GM19193 (cell line): ENCODE measurements around the gene ZNF358.

Experiments
- POLR2A ChIP-seq: IDR thresholded peaks from 4 replicates; pipeline ENCODE4 v1.6.1; 2011; ENCODE audit not compliant: insufficient read depth, insufficient read length; ENCODE audit errors: extremely low read depth

ZNF358 gene

GRCh38 chr19:7522072-7522922 is 6.4 kb downstream of the ZNF358 start, which contains the start of gene MCOLN1:
TSS of gene MCOLN1 (plus strand) at chr19:7522624. CDS start at chr19:7522751, 127 bp downstream.
- peak; percentile 67 for TF ChIP-seq POLR2A

- no peak for TF ChIP-seq POLR2A
Measured at GRCh38 chr19:7522923-7523667, 7.2 kb downstream of the ZNF358 start.

- TF ChIP-seq POLR2A = no peak
Measured at GRCh38 chr19:7524523-7524922, 8.6 kb downstream of the ZNF358 start.

GRCh38 chr19:7524992-7525739 is 9.3 kb downstream of the ZNF358 start:
- no peak for TF ChIP-seq POLR2A

GRCh38 chr19:7526059-7526929 is 10.4 kb downstream of the ZNF358 start:
- TF ChIP-seq POLR2A = no peak

- no peak for TF ChIP-seq POLR2A
Measured at GRCh38 chr19:7527516-7528191, 11.8 kb downstream of the ZNF358 start.

GRCh38 chr19:7528192-7528519 is 12.3 kb downstream of the ZNF358 start:
- TF ChIP-seq POLR2A = no peak

- TF ChIP-seq POLR2A = no peak
Measured at GRCh38 chr19:7528522-7529245, 12.8 kb downstream of the ZNF358 start.

- no peak for TF ChIP-seq POLR2A
Measured at GRCh38 chr19:7529246-7529600, 13.3 kb downstream of the ZNF358 start.

GRCh38 chr19:7529610-7530490 is 13.9 kb downstream of the ZNF358 start:
- TF ChIP-seq POLR2A = no peak

GRCh38 chr19:7533281-7533885 is 17.5 kb downstream of the ZNF358 start:
- no peak for TF ChIP-seq POLR2A

GRCh38 chr19:7533925-7534480 is 18.1 kb downstream of the ZNF358 start:
- TF ChIP-seq POLR2A = peak; percentile 32
